NOMO-1 treated with dmso at 0.1 percent for 144 hours (cell line): ENCODE data around the gene AKR7A3.
A peak's percentile ranks its signal among the peaks of the same experiment; 100 is the strongest.

Source experiments
- DNase-seq: peaks from one replicate; lab custom pipeline; 2025; ENCODE audit not compliant: unreplicated experiment; lab: John Stamatoyannopoulos, UW

AKR7A3 gene

DNA sequence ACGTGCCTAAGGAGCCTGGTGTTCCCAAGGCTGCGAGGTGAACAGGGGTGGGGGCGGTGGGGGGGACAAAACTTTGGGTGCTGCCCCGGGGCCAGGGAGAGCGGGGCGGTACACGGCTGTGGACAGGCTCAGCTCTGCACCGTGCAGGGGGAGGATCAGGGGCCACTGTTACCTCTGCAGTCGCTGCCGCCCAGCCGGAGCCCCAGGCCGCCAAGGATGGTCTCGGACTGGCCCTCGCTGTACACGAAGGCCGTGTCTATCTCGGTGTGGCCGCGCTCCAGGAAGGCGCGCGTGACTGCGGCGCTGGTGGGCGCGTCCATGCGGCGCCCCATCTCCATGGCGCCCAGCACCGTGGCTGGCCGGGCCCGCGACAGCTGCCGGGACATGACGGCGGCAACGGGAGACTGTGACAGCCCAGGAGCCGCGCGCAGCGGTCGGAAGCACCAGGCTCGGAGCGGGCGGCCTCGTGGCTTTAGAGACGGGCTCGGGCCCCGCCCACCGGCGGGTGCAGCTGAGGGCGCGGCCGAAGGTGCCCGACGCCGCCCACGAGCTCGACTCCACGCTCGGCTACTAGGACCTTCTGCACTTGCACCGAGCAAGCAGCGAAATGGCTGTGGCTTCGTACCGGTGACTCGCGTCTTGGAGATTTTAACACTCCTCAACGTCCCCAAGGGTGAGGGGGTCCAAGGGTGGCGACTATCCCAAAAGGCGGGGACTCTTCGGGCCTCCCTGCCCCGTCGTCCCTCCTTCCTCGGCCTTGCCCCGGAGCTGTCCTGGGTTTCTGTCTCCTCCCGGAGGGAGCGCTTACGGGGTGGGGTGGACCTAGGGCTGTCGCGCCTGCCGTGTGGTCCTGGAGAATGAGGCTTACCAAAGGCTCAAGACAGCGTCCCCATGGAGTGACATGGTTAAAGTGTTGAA is at the start of gene AKR7A3:
AKR7A3 (minus strand) TSS at position 447 of the 918 bp plus-strand sequence; CDS start at position 386, 61 bp downstream.
- DNase-seq, result peak; percentile 47

DNA sequence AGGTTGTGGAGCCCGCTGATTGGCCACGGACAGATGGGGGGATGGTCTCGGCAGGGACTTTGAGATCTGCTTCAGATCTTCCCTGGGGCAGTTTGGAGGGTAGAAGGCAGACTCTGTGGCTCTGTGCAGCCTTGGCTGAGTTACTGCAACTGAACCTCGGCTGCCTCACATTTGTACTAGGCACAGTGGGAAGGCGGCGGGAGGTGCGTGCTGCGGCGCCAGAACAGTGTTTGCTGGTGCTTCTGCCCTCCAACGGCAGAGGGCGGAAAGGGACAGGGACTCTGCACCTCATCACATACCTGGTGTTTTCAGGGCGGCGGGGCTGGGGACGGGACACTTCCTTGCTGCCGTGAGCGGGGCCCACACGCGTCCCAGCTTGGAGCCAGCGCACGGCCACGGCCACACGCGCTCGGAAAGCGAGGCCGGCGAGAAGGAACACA is 49.8 kb upstream of the AKR7A3 start:
- peak; percentile 93 for DNase-seq

DNA sequence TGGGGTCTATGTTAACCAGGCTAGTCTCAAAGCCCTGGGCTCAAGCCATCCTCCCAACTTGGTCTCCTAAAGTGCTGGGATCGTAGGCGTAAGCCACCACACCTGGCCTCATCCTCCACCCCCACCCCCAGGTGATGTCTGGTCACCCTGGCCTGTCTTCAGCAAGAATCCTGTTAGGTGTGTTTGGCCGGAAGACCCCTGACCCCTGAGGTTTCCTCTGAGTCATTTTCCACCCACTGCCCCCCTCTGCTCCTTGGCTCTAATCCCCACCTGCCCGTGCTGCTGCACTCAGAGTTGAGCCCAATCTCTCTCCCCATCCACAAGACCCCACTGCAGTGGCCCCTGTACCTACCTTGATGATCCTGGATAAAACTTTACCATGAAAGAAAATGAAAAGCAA is 48.7 kb upstream of the AKR7A3 start:
- no peak for DNase-seq

DNA sequence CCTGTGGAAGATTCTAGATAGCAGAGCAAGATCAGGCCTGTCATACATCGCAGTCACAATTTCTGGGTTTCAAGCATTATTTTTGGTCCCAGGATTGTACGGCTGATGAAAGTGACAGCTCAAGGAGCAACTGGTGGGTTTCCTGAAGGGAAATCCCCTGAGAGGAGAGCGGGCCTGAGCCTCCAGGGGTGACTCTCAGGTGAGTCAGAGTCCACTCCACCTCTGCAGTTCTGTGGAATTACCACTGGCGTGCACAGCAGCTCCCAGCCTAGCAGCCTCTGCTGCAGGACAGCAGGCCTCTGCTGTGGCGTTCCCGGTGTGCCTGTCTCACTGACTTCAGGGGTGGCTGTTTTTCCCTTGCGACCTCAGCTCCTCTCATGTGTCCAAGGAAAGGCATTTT is 48.0 kb upstream of the AKR7A3 start:
- DNase-seq, result no peak

DNA sequence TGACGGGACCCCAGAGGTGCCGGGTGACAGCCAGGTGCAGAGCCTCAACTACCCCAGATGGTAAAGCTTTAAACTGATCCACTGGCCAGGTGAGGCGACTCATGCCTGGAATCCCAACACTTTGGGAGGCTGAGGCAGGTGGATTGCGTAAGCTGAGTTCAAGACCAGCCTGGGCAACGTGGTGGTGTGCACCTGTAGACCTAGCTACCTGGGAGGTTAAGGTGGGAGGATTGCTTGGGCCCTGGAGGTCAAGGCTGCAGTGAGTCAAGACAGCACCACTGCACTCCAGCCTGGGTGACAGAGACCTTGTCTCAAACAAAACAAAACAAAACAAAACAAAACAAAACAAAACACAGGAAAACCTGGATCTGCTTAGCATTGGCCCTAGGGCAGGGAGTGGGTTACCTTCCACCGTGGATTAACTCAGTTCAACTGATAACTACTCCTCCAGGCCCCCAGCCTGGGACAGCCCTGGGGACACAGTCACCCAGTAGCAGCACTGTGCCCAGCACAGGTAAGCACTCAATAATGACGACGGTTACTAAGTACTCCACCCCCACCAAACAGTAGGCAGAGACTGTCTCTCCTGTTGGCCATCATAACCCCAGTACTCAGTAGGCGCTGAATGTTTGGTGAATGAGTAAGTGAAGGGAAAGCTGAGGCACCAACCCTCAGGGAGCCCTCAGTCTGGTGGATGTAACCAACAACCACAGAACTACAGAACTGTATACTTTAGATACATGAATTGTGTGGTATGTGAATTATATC is 45.2 kb upstream of the AKR7A3 start:
- DNase-seq, result no peak

DNA sequence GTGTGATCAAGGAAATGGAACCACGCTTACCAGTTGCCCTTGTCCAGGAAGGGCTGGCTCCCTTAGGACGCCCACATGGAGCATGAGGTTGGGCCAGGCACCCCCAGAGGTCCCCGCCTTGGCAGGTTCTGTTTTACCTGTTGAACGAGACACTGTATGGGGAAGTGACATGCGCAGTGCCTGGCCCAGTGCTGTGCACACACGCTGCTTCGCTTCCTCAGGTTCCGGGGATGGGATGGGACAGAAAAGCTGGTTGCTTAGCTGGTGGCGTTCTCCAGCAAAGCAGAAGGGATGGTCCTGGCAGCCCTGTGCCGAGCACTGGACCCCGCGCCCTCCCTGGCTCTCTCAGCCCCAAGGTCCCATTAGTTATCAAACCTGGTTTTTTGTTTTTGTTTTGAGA is 44.3 kb upstream of the AKR7A3 start:
- no peak for DNase-seq

DNA sequence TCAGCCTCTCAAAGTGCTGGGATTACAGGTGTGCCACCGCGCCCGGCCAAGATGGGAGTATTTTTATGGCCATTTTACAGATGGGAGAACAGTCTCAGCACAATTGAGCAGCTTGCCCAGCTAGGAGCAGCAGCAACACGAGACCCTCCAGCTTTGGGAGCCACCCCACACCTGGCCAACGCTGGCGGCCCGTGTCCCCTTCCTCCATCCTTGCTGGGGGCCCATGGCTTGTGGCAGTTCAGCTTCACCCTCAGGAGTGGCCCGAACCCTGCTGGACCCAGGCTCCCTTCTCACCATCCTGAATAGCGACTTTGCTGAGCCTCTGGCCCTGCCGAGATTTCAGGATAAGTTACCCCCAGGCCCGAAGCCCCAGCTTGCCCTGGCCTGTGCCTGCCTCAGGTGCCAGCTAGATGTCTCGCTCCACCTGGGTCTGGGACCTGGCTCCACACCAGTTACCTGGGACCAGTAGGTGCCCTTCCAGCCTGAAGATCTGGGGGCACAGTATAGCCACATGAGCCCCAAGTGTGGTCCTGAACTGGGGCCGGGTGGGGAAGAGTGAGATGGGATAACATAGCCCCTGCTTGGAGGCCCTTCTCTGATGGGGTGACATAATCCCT is 42.8 kb upstream of the AKR7A3 start:
- no peak for DNase-seq

DNA sequence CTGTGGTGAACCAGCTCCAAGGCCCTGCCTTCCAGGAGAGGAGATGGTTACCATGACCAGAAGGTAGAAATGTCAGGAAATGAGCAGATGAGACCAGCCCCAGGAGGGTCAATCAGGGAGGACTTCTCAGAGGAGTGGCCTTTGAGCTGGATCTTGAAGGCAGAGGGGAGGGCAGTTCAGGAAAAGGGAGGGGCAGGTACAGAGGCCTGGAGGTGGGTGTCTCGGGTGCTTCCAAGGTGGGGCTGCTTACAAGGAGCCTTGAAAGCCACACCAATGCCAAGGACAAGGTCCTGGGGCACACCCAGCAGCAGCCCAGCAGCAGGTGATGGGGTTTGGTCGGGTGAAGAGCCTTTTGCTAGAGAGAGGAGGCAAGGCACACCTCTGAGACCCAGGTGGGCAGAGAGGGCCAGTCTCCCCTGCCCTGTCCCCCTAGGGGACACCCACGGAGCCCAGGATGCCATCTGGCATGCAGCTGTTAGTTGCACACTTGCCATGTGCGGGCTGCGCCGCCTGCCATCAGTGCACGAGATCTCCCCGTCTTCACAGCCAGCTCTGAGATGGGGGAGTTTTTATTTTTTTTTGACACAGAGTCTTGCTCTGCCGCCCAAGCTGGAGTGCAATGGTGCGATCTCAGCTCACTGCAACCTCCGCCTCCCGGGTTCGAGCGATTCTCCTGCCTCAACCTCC is 42.0 kb upstream of the AKR7A3 start:
- DNase-seq, result no peak

DNA sequence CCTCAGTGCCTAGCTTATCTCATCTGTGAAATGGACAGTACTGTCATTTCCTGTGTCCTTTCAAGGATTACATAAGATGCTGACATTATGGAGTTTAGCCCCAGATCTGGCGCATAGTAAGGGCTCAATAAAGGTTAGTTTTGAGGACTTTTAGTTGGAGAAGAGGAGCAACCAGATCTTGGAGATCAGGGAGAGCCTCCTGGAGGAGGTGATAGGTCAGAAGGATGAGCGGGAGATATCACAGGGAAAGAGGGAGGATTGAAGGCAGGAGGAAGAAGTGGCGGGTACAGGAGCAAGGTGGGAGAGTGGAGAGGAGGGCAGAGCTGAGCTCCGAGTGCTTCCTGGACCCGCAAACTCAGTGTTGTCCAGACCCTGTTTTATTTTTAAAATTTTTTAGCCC is 41.0 kb upstream of the AKR7A3 start:
- DNase-seq, result no peak

DNA sequence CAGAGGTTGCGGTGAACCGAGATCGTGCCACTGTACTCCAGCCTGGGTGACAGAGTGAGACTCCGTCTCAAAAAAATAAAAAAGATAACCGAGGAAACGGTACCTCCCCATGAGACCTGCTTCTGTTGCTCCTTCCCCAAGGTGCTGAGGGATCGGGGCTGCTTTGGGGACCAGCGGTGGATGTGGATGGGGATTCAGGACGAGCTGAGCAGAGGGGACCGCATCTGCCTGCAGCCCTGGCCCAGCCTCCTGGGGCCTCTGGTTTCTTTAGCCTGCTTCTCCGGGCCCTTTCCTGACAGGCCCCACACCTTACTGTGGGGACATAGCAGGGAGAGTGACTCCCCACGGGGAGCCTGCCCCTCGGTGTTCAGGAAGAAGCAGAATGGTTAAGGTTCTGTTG is 40.6 kb upstream of the AKR7A3 start:
- no peak for DNase-seq

DNA sequence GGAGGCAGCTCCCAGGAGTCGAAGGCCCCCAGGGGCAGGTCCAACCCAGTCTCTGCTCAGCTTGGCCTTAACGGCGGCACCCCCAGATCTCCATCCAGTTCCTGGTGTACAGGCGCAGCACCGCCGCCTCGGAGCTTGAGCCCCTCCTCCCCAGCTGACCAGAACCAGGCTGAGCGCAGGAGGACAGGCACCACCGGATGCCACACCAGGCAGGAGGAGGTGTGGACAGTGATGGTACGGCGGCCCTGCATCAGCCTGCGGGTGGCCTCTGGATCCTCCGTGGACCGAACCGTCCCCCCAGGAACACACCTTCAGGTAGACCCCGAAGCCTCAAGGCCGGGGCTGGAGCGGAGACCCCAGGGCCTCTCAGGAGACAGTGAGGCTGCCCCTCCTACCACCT is 39.9 kb upstream of the AKR7A3 start:
- DNase-seq, result no peak

DNA sequence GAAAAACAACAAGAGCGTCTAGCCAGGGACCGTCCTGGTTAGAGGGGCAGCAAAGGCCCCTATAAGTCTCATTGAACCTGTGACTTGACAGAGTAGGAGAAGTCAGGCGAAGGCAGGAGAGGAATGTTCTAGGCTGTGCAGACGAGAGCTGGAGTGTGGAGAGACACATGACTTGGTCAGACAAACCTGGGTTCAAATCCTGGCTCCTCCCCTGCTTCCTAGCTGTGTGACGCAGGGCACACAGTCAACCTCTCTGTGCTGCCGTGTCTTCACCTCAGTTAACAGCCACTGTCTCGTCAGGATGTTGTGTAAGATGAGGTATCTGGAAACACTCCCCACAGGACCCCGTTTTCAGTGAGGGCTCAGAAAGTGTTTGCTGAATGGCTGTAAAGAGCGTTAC is 39.2 kb upstream of the AKR7A3 start:
- DNase-seq, result no peak

DNA sequence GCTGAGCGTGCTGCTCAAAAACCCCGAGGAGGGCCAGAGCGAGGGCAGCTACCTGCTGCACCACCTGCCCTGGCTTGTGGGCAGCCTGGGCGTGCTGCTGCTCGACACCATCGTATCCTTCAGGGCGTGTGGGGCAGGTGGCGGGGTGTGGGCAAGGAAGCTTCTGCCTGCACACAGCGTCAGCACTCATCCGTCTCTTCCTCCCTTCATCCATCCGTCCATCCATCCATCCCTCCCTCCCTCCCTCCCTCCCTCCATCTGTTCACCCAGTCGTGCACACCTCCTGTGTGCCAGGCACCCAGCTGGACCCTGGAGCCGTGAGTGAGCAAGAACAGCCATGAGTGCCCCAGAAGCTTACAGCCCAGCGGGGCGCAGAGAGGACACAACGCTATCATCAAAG is 38.7 kb upstream of the AKR7A3 start:
- DNase-seq, result no peak

DNA sequence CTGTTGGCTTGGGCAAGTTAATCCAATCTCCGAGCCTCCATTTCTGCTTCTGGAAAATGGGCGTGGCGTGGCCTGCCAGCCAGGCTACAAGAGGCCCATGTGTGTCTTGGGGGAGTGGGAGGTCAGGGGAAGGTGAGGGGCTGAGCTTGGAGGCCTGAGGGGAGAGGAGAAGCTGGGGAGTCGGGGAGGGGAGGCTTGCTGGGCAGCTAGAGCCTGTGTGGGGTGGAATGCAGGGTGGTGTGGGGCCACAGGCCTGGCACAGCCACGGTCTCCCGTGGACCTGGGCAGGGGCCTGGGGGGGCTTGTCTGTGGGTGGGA is 38.1 kb upstream of the AKR7A3 start:
- DNase-seq, result no peak

DNA sequence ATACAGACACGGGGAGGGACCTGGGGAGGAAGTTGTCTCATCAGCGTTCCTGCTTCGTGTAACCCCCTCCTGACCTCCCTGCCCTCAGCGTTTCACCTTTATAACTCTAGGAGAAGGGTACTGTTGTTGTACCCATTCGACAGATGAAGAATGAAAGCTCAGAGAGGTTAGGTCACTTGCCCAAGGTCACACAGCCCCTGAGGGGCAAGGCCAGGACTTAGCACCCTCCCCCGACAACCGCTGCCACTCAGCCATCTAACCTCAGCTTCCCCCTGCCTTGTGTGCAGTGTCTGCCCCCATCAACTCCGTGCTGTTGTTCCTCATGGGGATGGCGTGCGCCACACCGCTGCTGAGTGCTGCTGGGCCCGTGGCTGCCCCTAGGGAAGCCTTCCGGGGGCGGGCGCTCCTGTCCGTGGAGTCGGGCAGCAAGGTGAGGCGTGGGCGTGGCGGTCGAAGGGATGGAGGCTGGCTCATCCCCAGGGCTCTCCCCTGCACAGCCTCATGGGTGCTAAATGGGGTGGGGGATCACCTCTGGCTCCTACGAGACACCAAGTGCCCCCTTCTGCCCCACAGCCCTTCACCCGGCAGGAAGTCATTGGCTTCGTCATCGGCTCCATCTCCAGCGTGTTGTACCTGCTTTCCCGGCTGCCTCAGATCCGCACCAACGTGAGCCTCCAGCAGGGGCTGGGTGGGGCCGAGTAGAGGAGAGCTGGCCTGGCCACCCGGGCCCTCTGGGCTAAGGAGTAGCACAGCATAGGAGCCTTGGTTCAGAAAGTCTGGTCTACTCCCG is 37.6 kb upstream of the AKR7A3 start:
- no peak for DNase-seq

DNA sequence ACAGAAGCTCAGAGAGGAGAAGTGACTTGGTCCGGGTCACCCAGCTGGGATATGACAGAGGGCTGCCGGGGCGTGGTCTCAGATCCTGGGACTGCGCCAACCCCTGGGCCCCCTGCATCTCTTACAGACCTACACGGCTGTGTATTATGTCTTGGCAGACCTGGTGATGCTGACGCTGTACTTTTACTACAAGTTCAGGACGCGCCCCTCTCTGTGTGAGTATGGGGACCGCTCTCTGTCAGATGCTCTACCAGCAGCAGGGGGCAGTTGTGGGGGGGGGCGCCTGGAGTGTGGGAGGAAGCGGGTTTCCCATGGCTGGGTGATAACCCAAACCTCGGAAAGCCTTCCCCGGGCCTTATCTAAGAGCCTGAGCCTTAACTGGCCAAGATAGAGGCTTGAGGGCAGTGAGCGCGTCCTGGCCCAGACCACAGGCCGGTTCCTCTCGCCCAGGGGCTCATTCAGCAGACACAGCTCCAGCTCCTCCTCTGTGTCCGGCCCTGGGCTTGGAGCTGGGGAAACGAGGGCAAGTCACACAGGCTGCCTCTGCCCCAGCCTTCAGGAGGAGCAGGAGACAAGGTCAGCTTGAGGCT is 36.9 kb upstream of the AKR7A3 start:
- no peak for DNase-seq

DNA sequence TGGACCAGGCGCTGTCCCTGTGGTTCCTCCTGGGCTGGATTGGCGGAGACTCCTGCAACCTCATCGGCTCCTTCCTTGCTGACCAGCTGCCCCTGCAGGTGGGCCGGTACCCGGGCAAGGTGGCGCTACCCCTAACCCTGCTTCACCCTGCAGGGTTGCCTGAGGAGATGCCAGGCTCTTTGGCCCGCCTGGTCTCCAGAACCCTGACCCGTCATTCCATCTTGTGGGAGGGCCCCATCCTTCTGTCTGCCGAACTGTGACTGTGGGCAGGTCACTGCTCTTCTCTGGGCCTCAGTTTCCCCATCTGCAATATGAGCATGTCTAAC is 36.1 kb upstream of the AKR7A3 start:
- DNase-seq, result no peak

DNA sequence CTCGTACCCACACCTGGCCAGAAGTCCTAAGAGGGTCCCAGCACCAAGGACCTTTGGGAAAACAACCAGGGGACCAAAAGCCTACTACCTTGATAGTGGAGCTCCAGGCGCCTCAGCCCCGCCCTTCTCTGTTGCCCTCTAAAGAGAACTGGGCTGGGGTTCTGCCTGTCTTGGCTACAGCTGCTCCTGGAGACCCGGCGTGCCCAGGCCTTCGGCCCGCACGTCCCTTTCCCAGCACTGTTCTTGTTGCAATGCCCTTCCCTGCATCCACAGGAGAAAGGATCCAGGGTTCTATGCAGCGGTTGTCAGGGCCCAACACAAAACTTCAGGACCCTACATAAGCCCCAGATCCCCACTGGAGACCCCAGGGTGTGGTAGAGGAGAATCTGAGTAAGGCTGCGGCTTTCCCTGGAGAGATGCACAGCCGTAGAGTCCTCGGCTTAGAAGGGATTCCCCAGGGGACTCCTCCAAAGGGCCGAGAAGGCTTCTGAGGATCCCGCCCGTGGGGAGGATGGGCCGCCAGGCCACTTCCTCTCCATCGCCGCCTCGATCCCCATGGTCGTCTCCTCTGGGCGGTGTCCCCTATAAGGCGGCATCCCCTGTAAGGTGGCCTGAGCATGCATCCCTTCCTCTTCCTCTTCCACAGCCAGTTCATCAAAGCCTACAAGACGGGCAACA is 35.6 kb upstream of the AKR7A3 start:
- DNase-seq, result no peak

DNA sequence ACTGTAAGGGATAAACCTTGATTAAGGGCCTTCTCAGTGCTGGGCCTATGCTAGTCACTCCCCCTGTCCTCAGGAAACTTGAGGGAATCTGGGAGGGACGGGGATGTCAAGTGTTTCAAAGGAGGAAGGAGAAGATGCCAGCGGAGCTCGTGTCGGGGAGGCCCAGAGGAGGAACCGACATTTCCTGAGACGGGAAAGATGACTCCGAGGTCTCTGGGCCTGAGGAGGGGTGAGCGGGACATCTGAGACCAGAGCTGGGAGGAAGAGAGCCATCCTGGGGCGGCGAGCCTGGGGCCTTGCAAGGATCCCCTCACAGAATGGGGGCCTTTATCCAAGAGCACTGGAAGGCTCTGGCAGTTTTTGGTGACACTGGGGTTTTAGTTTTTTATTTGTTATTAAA is 33.9 kb upstream of the AKR7A3 start:
- no peak for DNase-seq

DNA sequence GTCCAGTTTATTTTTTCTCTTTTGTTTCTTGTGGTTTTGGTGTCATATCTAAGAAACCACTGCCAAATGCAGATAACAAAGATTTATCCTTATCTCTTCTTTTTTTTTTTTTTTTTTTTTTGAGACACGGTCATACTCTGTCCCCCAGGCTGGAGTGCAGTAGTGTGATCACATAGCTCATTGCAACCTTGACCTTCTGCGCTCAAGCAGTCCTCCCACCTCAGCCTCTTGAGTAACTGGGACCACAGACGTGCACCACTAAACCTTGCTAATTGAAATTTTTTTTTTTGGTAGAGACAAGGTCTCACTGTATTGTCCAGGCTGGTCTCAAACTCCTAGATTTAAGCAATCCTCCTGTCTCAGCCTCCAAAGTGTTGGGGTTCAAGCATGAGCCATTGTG is 32.5 kb upstream of the AKR7A3 start:
- no peak for DNase-seq
